Activated CD4-positive, CD25-positive, alpha-beta regulatory T cell treated with anti-CD3 and anti-CD28 coated beads, Interleukin-2, amount 50 U/mL, for 16 hours (primary cell): ENCODE data around the gene TMEFF2.
"Not testable (repeated sequence)": the region's sequence is repeated elsewhere in the genome, so short reads cannot be mapped to it uniquely, and the experiment has no call there.

Experiments
- DNase-seq: peaks from one replicate; pipeline ENCODE4 v3.0.0-alpha.2; 2020; ENCODE audit warnings: low read depth, low spot score

The TMEFF2 gene

GRCh38 chr2:192130312-192130711 is 64.4 kb downstream of the TMEFF2 start:
- DNase-seq, result not testable (repeated sequence)

GRCh38 chr2:192128655-192129054 is 66.1 kb downstream of the TMEFF2 start:
- DNase-seq, result no peak

GRCh38 chr2:192127434-192127833 is 67.3 kb downstream of the TMEFF2 start:
- no peak for DNase-seq

- no peak for DNase-seq
Observed at GRCh38 chr2:192126912-192127311, 67.8 kb downstream of the TMEFF2 start.

GRCh38 chr2:192126426-192126825 is 68.3 kb downstream of the TMEFF2 start:
- DNase-seq, result no peak

GRCh38 chr2:192124571-192124970 is 70.2 kb downstream of the TMEFF2 start:
- DNase-seq, result no peak

- DNase-seq, result no peak
Observed at GRCh38 chr2:192123847-192124246, 70.9 kb downstream of the TMEFF2 start.

- DNase-seq, result no peak
Observed at GRCh38 chr2:192122946-192123345, 71.8 kb downstream of the TMEFF2 start.

- DNase-seq, result no peak
Observed at GRCh38 chr2:192122141-192122540, 72.6 kb downstream of the TMEFF2 start.

- DNase-seq, result no peak
Observed at GRCh38 chr2:192119536-192119935, 75.2 kb downstream of the TMEFF2 start.

- no peak for DNase-seq
Observed at GRCh38 chr2:192117705-192118104, 77.0 kb downstream of the TMEFF2 start.

- DNase-seq, result not testable (repeated sequence)
Observed at GRCh38 chr2:192111536-192111935, 83.2 kb downstream of the TMEFF2 start.

GRCh38 chr2:192099742-192100141 is 95.0 kb downstream of the TMEFF2 start:
- no peak for DNase-seq

GRCh38 chr2:192098814-192099491 is 95.8 kb downstream of the TMEFF2 start:
- no peak for DNase-seq

- DNase-seq, result no peak
Observed at GRCh38 chr2:192091476-192091875, 103.3 kb downstream of the TMEFF2 start.

GRCh38 chr2:192090911-192091310 is 103.8 kb downstream of the TMEFF2 start:
- DNase-seq, result no peak

GRCh38 chr2:192087398-192087958 is 107.3 kb downstream of the TMEFF2 start:
- DNase-seq, result no peak

GRCh38 chr2:192082121-192082520 is 112.6 kb downstream of the TMEFF2 start:
- no peak for DNase-seq

GRCh38 chr2:192080096-192080495 is 114.6 kb downstream of the TMEFF2 start:
- DNase-seq, result not testable (repeated sequence)

GRCh38 chr2:192073878-192074277 is 120.9 kb downstream of the TMEFF2 start:
- DNase-seq, result no peak

- no peak for DNase-seq
Observed at GRCh38 chr2:192072778-192073177, 122.0 kb downstream of the TMEFF2 start.

GRCh38 chr2:192072261-192072660 is 122.5 kb downstream of the TMEFF2 start:
- no peak for DNase-seq

GRCh38 chr2:192070099-192070498 is 124.6 kb downstream of the TMEFF2 start:
- DNase-seq, result no peak

- DNase-seq, result no peak
Observed at GRCh38 chr2:192069417-192069816, 125.3 kb downstream of the TMEFF2 start.
